ENCODE data around the gene CD164L2. TPM values are rescaled to one million over a fixed set of nuclear protein-coding genes. Genes with fewer than 3 reads are reported as not detected.
A peak's percentile ranks its signal among the peaks of the same experiment; 100 is the strongest.

CD164L2 gene
- total RNA-seq, 2 experiments from 2014 or later: not detected

- intact Hi-C loops (cut with DNase I, micrococcal nuclease): loop anchor here (1.0 to 10.0 kb wide), 2 partner anchors 8 to 1206 kb away; partner anchors contain the start of gene TRNAU1AP (in 1 of the 2)
- ATAC-seq (ENCODE audit: poor library complexity) (peak; percentile 87), DNase-seq (peak in 7 of 14 experiments; percentile 28 to 58 (median 41))
- H3K27ac Mint-ChIP-seq: peak overlapping the region; percentile 69
- no peak for TF ChIP-seq CTCF (IDR thresholded peaks at IDR 0.05)
- Histone ChIP-seq H3K4me1 (ENCODE audit: insufficient read depth, low read length) (peaks cover 35% of the 10 kb centered on the region), H3K9me3 (ENCODE audit: control insufficient read depth in 1 of 2, insufficient read depth in 1 of 2, low read length in 2 of 2) (no peaks in the 10 kb centered on the region), H3K36me3 (ENCODE audit: insufficient read depth, low read length) (peaks cover 58% of the 10 kb centered on the region), H3K27me3 (ENCODE audit: control insufficient read depth in 1 of 2, insufficient read depth in 2 of 2, low read length in 2 of 2) (no peaks in the 10 kb centered on the region), H3K4me3 (ENCODE audit: low read length) (peak overlapping the region; percentile 51), H3K27ac (ENCODE audit: low read depth in 1 of 2, low read length in 2 of 2) (peak overlapping the region; percentile 37 to 48)
- CTCF ChIA-PET: interaction anchor here (0.7 to 1.3 kb wide), 2 partner anchors 8 to 17 kb away, joined by 3 to 4 read pairs; partner anchors contain the start of gene MAP3K6
- H3K27me3 Mint-ChIP-seq: no peaks in the 10 kb centered on the region
- peaks cover 36% of the 10 kb centered on the region for H3K36me3 Mint-ChIP-seq (ENCODE audit: low read depth)
- peaks cover 20% of the 10 kb centered on the region for H3K4me1 Mint-ChIP-seq (ENCODE audit: low read depth)
- peak overlapping the region; percentile 68 for H3K4me3 Mint-ChIP-seq
- H3K9me3 Mint-ChIP-seq: no peaks in the 10 kb centered on the region
- POLR2A ChIA-PET: interaction anchor here (1.2 to 1.4 kb wide), 4 partner anchors 8 to 16 kb away, joined by 3 to 13 read pairs (median 6); partner anchors contain the start of gene SYTL1
These were observed 34.0 kb downstream of the CD164L2 start for GRCh38 chr1:27348861-27349783.

- POLR2A ChIA-PET: interaction anchor here (2.5 kb wide), 1 partner anchor 9 kb away, joined by 13 read pairs; no protein-coding TSS in a partner anchor
- H3K4me3 Mint-ChIP-seq: peak overlapping the region; percentile 38
These were observed 36.0 kb downstream of the CD164L2 start for GRCh38 chr1:27346991-27347624.

More at GRCh38 chr1:27346991-27347624, 36.0 kb downstream of the CD164L2 start:
- no peaks in the 10 kb centered on the region for H3K9me3 Mint-ChIP-seq
- H3K36me3 ChIP-seq (ENCODE audit: insufficient read depth, low read length): peaks cover 56% of the 10 kb centered on the region
- H3K27ac ChIP-seq (ENCODE audit: low read depth in 1 of 2, low read length in 2 of 2): no peak overlapping the region
- H3K27me3 Mint-ChIP-seq: no peaks in the 10 kb centered on the region
- H3K4me1 ChIP-seq (ENCODE audit: insufficient read depth, low read length): peaks cover 43% of the 10 kb centered on the region
- no peak for DNase-seq
- H3K27ac Mint-ChIP-seq: peak overlapping the region; percentile 32
- intact Hi-C loops (cut with DNase I, micrococcal nuclease): loop anchor here in 1 of 2 experiments (10.0 kb wide), 1 partner anchor 1208 kb away; the partner anchor contains the start of gene TRNAU1AP
- no peak for TF ChIP-seq CTCF (IDR thresholded peaks at IDR 0.05)
- no peak overlapping the region for H3K4me3 ChIP-seq (ENCODE audit: low read length)
- H3K9me3 ChIP-seq (ENCODE audit: control insufficient read depth in 1 of 2, insufficient read depth in 1 of 2, low read length in 2 of 2): no peaks in the 10 kb centered on the region
- no peaks in the 10 kb centered on the region for H3K27me3 ChIP-seq (ENCODE audit: control insufficient read depth in 1 of 2, insufficient read depth in 2 of 2, low read length in 2 of 2)
- peaks cover 49% of the 10 kb centered on the region for H3K36me3 Mint-ChIP-seq (ENCODE audit: low read depth)
- CTCF ChIA-PET: interaction anchor here (1.6 kb wide), 1 partner anchor 10 kb away, joined by 4 read pairs; no protein-coding TSS in a partner anchor
- H3K4me1 Mint-ChIP-seq (ENCODE audit: low read depth): peaks cover 37% of the 10 kb centered on the region
- ATAC-seq (ENCODE audit: poor library complexity): no peak
